A673 (cell line): Measurements from ENCODE around the gene POLG. TPM values are rescaled to one million over a fixed set of nuclear protein-coding genes. Genes with fewer than 3 reads are reported as not detected.

Experiments used
- microRNA-seq: library from miRNA; unstranded; fragments of <30 nt; microRNA quantifications from one replicate; pipeline ENCODE4 v1.2.0, GENCODE V29; 2021
- total RNA-seq: library from RNA; stranded (reverse); gene quantifications from 2 replicates; pipeline ENCODE4 v1.2.3, GENCODE V29; 2021

The POLG gene
- total RNA-seq, 1 experiment from 2014 or later, result 166 TPM

Small RNA genes within 50 kb of the gene (microRNA-seq; reads per million reads assigned to microRNA genes)
- gene MIR6766, result 1.9 reads per million
- 8.9 reads per million, percentile 28 among the genes with 10 or more reads in this experiment for gene MIR9-3

Other genes starting within 250 kb of the POLG start
- gene ABHD2, start 246.4 kb downstream of the POLG start, total RNA-seq, result 43.9 and 52.4 TPM in 2 replicates
- not detected in 2 replicates for gene RLBP1, start 113.2 kb downstream of the POLG start, total RNA-seq
- 163 and 175 TPM in 2 replicates for gene FANCI, start 90.8 kb downstream of the POLG start, total RNA-seq
- gene RHCG, start 161.8 kb upstream of the POLG start, total RNA-seq, result 1.2 and 1.4 TPM in 2 replicates
- 55.7 and 56.5 TPM in 2 replicates for gene TICRR, start 240.6 kb upstream of the POLG start, total RNA-seq